Measurements from ENCODE around the gene ZDHHC21.

The ZDHHC21 gene

DNA sequence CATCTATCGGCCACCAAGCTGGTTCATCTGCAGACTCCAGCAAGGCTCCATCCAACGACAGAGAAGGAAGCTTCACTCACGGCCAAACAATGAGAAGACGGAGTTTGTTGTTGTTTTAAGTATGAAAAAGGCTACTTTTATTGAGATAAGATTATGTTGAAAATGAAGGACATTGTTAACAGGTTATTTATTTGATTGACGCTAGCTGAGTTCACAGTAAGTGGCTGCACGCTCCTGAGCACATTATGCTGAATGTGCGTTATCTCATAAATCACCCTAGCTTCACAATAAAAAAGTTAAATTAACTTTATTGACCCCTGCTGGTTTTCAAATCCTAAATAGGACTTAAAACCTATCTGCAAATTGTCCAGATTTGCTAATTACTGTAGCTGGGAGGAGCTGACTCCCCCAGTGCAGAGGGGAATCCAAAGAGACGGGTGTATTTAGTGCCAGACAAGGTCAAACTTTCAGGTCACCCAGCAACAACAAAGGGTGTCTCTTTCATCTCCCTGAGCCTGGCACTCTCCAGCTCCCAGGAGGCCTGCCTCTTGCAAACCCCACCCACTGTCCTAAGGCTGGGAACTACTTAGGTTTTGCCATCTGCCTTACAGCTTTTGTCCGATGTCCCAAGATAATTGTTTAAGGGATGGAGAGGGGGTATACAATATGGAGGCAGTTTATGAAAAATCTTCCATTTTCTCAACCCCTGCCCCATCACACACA, 129.2 kb downstream of the ZDHHC21 start:
- no peaks in the 10 kb centered on the region for H3K4me1 Mint-ChIP-seq (ENCODE audit: low read depth in 2 of 2)
- ATAC-seq (replicated peaks) (no peak), DNase-seq (no peak)
- H3K36me3 Mint-ChIP-seq (ENCODE audit: insufficient read depth), result no peaks in the 10 kb centered on the region
- H3K4me3 Mint-ChIP-seq, result no peak overlapping the region
- H3K27ac Mint-ChIP-seq, result no peak overlapping the region
- no peaks in the 10 kb centered on the region for H3K27me3 Mint-ChIP-seq
- peaks cover 0 to 7% of the 10 kb centered on the region in 2 donors for H3K9me3 Mint-ChIP-seq

DNA sequence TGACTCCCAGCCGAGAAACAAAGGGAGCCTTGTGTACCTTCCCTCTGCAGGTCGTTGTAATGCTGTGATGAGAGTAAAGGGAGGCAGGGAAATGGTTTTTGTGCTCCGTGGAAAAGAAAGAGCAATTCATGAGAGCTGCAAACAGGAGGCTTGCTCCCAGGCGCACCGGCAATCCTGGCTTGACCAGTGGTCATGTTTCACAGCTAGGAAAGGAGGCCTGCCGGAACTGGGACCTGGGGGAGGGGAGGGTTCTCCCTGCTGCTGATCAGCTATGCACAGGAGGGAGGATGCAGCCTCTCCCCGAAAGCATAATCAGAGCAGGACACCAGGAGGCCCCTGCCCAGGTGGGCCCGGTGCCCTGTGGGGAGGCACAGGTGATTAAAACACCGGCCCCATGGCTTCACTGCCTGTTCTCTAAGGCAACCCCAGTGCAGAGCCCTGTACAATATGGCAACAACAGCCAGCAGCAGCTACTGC, 131.3 kb downstream of the ZDHHC21 start:
- Mint-ChIP-seq H3K27ac (no peak overlapping the region), H3K4me1 (ENCODE audit: low read depth in 2 of 2) (no peaks in the 10 kb centered on the region), H3K4me3 (no peak overlapping the region), H3K9me3 (peaks cover 0 to 7% of the 10 kb centered on the region in 2 donors), H3K27me3 (no peaks in the 10 kb centered on the region), H3K36me3 (ENCODE audit: insufficient read depth) (no peaks in the 10 kb centered on the region)
- DNase-seq (no peak), ATAC-seq (replicated peaks) (no peak)

Data from effector memory CD8-positive, alpha-beta T cell (primary cell).